Breast epithelium (tissue), 3 donors: Measurements from ENCODE around the gene USP10.

Source experiments
- CTCF ChIP-seq, 3 donors: fragments of 450-650 bp; IDR thresholded peaks; one replicate each; pipeline ENCODE4 v1.5.1; 2016 to 2017; ENCODE audit warnings: antibody characterized with exemption in 3 of 3, mild to moderate bottlenecking in 3 of 3, moderate library complexity in 3 of 3
- POLR2A ChIP-seq: fragments of 450-650 bp; IDR thresholded peaks from one replicate; pipeline ENCODE4 v1.6.1; 2016; ENCODE audit warnings: antibody characterized with exemption, mild to moderate bottlenecking, moderate library complexity

- TF ChIP-seq CTCF (IDR thresholded peaks at IDR 0.05) = peak in 1 of 3 donors; percentile 33
- no peak for TF ChIP-seq POLR2A
Observed at GRCh38 chr16:84746875-84747274, 47.1 kb downstream of the USP10 start.
